Measurements from ENCODE around the gene ADGRA3.

DNA sequence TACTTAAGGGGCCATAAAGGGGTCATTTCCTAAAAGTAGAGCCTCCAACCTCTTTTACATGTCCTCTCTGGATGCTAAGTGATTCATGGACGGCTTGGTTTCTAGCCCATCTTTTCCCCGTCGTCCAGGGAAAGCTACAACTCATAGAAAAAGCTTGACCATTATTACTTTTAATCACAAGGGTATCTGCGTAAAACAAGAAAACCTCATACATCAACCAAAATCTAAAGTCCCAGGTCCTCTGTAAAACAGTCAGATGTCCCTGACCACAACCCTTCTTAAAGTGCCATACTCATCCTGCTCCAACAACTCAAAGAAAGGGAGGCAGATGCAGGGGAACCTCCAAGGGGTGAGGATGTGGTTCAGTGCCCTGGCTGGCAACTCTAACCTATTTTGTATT, 29.6 kb downstream of the ADGRA3 start:
- TF ChIP-seq, protein P1, sequence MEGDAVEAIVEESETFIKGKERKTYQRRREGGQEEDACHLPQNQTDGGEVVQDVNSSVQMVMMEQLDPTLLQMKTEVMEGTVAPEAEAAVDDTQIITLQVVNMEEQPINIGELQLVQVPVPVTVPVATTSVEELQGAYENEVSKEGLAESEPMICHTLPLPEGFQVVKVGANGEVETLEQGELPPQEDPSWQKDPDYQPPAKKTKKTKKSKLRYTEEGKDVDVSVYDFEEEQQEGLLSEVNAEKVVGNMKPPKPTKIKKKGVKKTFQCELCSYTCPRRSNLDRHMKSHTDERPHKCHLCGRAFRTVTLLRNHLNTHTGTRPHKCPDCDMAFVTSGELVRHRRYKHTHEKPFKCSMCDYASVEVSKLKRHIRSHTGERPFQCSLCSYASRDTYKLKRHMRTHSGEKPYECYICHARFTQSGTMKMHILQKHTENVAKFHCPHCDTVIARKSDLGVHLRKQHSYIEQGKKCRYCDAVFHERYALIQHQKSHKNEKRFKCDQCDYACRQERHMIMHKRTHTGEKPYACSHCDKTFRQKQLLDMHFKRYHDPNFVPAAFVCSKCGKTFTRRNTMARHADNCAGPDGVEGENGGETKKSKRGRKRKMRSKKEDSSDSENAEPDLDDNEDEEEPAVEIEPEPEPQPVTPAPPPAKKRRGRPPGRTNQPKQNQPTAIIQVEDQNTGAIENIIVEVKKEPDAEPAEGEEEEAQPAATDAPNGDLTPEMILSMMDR (conservative IDR thresholded peaks at IDR 0.05; ENCODE audit: low read depth, low read length), result no peak
- no peak for TF ChIP-seq EZH2 (IDR thresholded peaks at IDR 0.05; ENCODE audit: borderline replicate concordance, low read depth, low read length, poor library complexity, severe bottlenecking)

All from A673 (cell line).